ENCODE data around the gene ATG16L1. TPM values are rescaled to one million over a fixed set of nuclear protein-coding genes. Genes with fewer than 3 reads are reported as not detected.

The ATG16L1 gene
- total RNA-seq, 1 donor from 2014 or later: 27.9 TPM

- no peak for DNase-seq (ENCODE audit: low spot score, unreplicated experiment)
- no peak overlapping the region for H3K4me3 Mint-ChIP-seq (ENCODE audit: low read depth)
- H3K4me1 Mint-ChIP-seq (ENCODE audit: low read depth): peaks cover 3% of the 10 kb centered on the region
- TF ChIP-seq, protein P1, sequence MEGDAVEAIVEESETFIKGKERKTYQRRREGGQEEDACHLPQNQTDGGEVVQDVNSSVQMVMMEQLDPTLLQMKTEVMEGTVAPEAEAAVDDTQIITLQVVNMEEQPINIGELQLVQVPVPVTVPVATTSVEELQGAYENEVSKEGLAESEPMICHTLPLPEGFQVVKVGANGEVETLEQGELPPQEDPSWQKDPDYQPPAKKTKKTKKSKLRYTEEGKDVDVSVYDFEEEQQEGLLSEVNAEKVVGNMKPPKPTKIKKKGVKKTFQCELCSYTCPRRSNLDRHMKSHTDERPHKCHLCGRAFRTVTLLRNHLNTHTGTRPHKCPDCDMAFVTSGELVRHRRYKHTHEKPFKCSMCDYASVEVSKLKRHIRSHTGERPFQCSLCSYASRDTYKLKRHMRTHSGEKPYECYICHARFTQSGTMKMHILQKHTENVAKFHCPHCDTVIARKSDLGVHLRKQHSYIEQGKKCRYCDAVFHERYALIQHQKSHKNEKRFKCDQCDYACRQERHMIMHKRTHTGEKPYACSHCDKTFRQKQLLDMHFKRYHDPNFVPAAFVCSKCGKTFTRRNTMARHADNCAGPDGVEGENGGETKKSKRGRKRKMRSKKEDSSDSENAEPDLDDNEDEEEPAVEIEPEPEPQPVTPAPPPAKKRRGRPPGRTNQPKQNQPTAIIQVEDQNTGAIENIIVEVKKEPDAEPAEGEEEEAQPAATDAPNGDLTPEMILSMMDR (IDR thresholded peaks at IDR 0.05; ENCODE audit: unreplicated experiment): no peak
- H3K36me3 Mint-ChIP-seq (ENCODE audit: insufficient read depth): peaks cover 36% of the 10 kb centered on the region
- H3K27me3 Mint-ChIP-seq: no peaks in the 10 kb centered on the region
- no peak overlapping the region for H3K27ac Mint-ChIP-seq
- no peaks in the 10 kb centered on the region for H3K9me3 Mint-ChIP-seq (ENCODE audit: low read depth)
Measured at GRCh38 chr2:233267516-233268245, 16.2 kb downstream of the ATG16L1 start.

DNA sequence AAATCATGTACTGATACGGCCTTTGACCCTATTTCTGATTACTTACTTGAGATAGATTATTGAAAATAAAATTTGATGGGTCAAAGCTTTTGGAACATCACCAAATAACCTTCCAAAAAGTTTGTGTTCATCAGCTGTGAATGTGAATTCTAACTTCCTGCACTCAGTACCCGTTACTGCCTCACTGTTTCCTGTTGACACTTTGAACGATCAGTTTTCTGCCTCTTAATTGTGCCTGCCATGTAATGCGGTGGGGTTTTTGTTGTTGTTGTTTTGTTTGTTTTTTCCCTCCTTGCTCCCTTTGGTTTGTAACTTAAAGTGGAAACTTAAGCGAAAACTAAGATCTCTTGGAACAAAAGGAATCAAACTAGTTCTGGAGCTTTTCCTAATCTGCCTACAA, 18.9 kb downstream of the ATG16L1 start:
- Mint-ChIP-seq H3K4me1 (ENCODE audit: low read depth) (peaks cover 3% of the 10 kb centered on the region), H3K36me3 (ENCODE audit: insufficient read depth) (peaks cover 43% of the 10 kb centered on the region), H3K9me3 (ENCODE audit: low read depth) (no peaks in the 10 kb centered on the region), H3K27me3 (no peaks in the 10 kb centered on the region), H3K27ac (no peak overlapping the region), H3K4me3 (ENCODE audit: low read depth) (no peak overlapping the region)
- TF ChIP-seq, protein P1 (IDR thresholded peaks at IDR 0.05; ENCODE audit: unreplicated experiment): no peak
- DNase-seq (ENCODE audit: low spot score, unreplicated experiment): no peak

DNA sequence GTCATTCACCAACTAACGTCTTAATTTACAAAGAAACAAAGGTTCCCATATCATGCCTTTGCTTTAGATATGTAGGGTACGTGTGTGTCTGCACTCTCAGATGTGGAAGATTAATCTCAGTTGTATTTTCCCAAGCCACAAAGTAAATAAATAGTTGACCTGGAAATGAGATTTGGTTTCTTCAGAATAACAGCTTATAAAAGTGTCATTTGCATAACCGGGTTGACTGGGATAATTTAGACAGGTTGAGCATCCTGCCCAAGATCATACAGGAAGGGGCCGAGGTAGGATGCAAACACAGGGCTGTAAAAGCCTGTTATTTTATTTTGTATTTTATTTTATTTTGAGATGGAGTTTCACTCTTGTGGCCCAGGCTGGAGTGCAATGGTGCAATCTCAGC, 19.5 kb downstream of the ATG16L1 start:
- no peak overlapping the region for H3K4me3 Mint-ChIP-seq (ENCODE audit: low read depth)
- no peak for DNase-seq (ENCODE audit: low spot score, unreplicated experiment)
- H3K36me3 Mint-ChIP-seq (ENCODE audit: insufficient read depth): peaks cover 39% of the 10 kb centered on the region
- no peaks in the 10 kb centered on the region for H3K27me3 Mint-ChIP-seq
- H3K4me1 Mint-ChIP-seq (ENCODE audit: low read depth): no peaks in the 10 kb centered on the region
- H3K27ac Mint-ChIP-seq: no peak overlapping the region
- TF ChIP-seq, protein P1 (IDR thresholded peaks at IDR 0.05; ENCODE audit: unreplicated experiment): no peak
- H3K9me3 Mint-ChIP-seq (ENCODE audit: low read depth): no peaks in the 10 kb centered on the region

DNA sequence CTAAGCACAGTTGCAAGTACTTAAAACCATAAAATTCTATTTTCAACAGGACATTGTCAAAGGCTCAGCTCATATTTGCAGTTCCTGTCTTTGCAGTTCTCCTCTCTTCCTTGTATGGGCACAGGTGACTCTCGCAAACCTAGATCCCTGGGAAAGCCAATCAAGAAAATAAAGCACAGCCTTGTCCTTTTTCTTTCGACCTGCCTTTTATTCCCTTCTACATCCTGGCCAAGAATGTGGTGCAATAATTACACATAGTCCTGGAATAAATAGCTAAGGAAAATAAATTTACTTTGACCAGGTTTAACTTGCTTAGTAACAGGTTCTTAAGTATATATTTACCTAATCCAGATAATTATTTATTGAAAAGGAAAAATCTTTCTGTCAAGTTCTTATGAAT, 20.2 kb downstream of the ATG16L1 start:
- Mint-ChIP-seq H3K4me3 (ENCODE audit: low read depth) (no peak overlapping the region), H3K4me1 (ENCODE audit: low read depth) (no peaks in the 10 kb centered on the region), H3K27me3 (no peaks in the 10 kb centered on the region), H3K27ac (no peak overlapping the region), H3K9me3 (ENCODE audit: low read depth) (no peaks in the 10 kb centered on the region), H3K36me3 (ENCODE audit: insufficient read depth) (peaks cover 33% of the 10 kb centered on the region)
- no peak for DNase-seq (ENCODE audit: low spot score, unreplicated experiment)
- TF ChIP-seq, protein P1 (IDR thresholded peaks at IDR 0.05; ENCODE audit: unreplicated experiment): no peak

- peaks cover 32% of the 10 kb centered on the region for H3K36me3 Mint-ChIP-seq (ENCODE audit: insufficient read depth)
- DNase-seq (ENCODE audit: low spot score, unreplicated experiment): no peak
Measured at GRCh38 chr2:233273120-233273519, 21.6 kb downstream of the ATG16L1 start.

More at GRCh38 chr2:233273120-233273519, 21.6 kb downstream of the ATG16L1 start:
- Mint-ChIP-seq H3K4me1 (ENCODE audit: low read depth) (no peaks in the 10 kb centered on the region), H3K9me3 (ENCODE audit: low read depth) (no peaks in the 10 kb centered on the region), H3K27me3 (no peaks in the 10 kb centered on the region), H3K27ac (no peak overlapping the region), H3K4me3 (ENCODE audit: low read depth) (no peak overlapping the region)
- TF ChIP-seq, protein P1 (IDR thresholded peaks at IDR 0.05; ENCODE audit: unreplicated experiment): no peak
